ENCODE measurements around the gene TTYH3.
"Not testable (repeated sequence)": the region's sequence is repeated elsewhere in the genome, so short reads cannot be mapped to it uniquely, and the experiment has no call there.

Gene TTYH3

GRCh38 chr7:2666588-2667250 lies 34.9 kb downstream of the TTYH3 start:
- FAIRE-seq: no peak

- no peak for FAIRE-seq
Observed at GRCh38 chr7:2667843-2668242, 36.1 kb downstream of the TTYH3 start.

- FAIRE-seq: no peak
Observed at GRCh38 chr7:2668401-2668800, 36.6 kb downstream of the TTYH3 start.

GRCh38 chr7:2670171-2670570 lies 38.4 kb downstream of the TTYH3 start:
- no peak for FAIRE-seq

GRCh38 chr7:2670720-2671391 lies 39.1 kb downstream of the TTYH3 start:
- FAIRE-seq: no peak

GRCh38 chr7:2673214-2673613 lies 41.4 kb downstream of the TTYH3 start:
- FAIRE-seq: not testable (repeated sequence)

GRCh38 chr7:2673934-2674333 lies 42.1 kb downstream of the TTYH3 start:
- FAIRE-seq: no peak

GRCh38 chr7:2675256-2675764 lies 43.5 kb downstream of the TTYH3 start:
- FAIRE-seq: no peak

GRCh38 chr7:2676576-2676975 lies 44.8 kb downstream of the TTYH3 start:
- FAIRE-seq: not testable (repeated sequence)

- not testable (repeated sequence) for FAIRE-seq
Observed at GRCh38 chr7:2678454-2678853, 46.7 kb downstream of the TTYH3 start.

- FAIRE-seq: not testable (repeated sequence)
Observed at GRCh38 chr7:2679135-2680127, 47.6 kb downstream of the TTYH3 start.

GRCh38 chr7:2680256-2680655 lies 48.5 kb downstream of the TTYH3 start:
- FAIRE-seq: no peak

GRCh38 chr7:2680792-2681490 lies 49.2 kb downstream of the TTYH3 start:
- no peak for FAIRE-seq

- no peak for FAIRE-seq
Observed at GRCh38 chr7:2681929-2682799, 50.4 kb downstream of the TTYH3 start.

GRCh38 chr7:2684501-2684900 lies 52.7 kb downstream of the TTYH3 start:
- no peak for FAIRE-seq

- FAIRE-seq: no peak
Observed at GRCh38 chr7:2686101-2686500, 54.3 kb downstream of the TTYH3 start.

- no peak for FAIRE-seq
Observed at GRCh38 chr7:2687338-2687869, 55.6 kb downstream of the TTYH3 start.

- FAIRE-seq: no peak
Observed at GRCh38 chr7:2687881-2688318, 56.1 kb downstream of the TTYH3 start, which contains the start of gene AMZ1. AMZ1 (plus strand) TSS chr7:2688202; CDS start chr7:2700452, 12,250 bp downstream.

GRCh38 chr7:2688409-2689342 lies 56.9 kb downstream of the TTYH3 start:
- no peak for FAIRE-seq
